HG03521 (cell line): ENCODE measurements around the gene KCNH6.

Source experiments
- ATAC-seq: cut with Tn5 transposase; IDR thresholded peaks from one replicate; pipeline ENCODE4 v1.9.1; 2021; ENCODE audit warnings: mild to moderate bottlenecking, moderate library complexity; ENCODE audit not compliant: unreplicated experiment

KCNH6 gene

GRCh38 chr17:63483655-63484575 is 39.2 kb upstream of the KCNH6 start:
- no peak for ATAC-seq

- ATAC-seq: no peak
Measured at GRCh38 chr17:63486317-63487013, 36.7 kb upstream of the KCNH6 start.

GRCh38 chr17:63487014-63487339 is 36.2 kb upstream of the KCNH6 start:
- no peak for ATAC-seq

GRCh38 chr17:63488851-63489250 is 34.3 kb upstream of the KCNH6 start:
- no peak for ATAC-seq

GRCh38 chr17:63489291-63489690 is 33.9 kb upstream of the KCNH6 start:
- ATAC-seq: no peak

GRCh38 chr17:63490329-63490728 is 32.8 kb upstream of the KCNH6 start:
- ATAC-seq: no peak

GRCh38 chr17:63490858-63491400 is 32.2 kb upstream of the KCNH6 start:
- ATAC-seq: no peak

- no peak for ATAC-seq
Measured at GRCh38 chr17:63491413-63491812, 31.7 kb upstream of the KCNH6 start.

GRCh38 chr17:63491977-63492618 is 31.1 kb upstream of the KCNH6 start:
- no peak for ATAC-seq

- no peak for ATAC-seq
Measured at GRCh38 chr17:63492940-63493339, 30.2 kb upstream of the KCNH6 start.

GRCh38 chr17:63493411-63493810 is 29.7 kb upstream of the KCNH6 start:
- ATAC-seq: no peak

- no peak for ATAC-seq
Measured at GRCh38 chr17:63494300-63494928, 28.7 kb upstream of the KCNH6 start.

- ATAC-seq: no peak
Measured at GRCh38 chr17:63495491-63495890, 27.7 kb upstream of the KCNH6 start.

GRCh38 chr17:63496177-63496576 is 27.0 kb upstream of the KCNH6 start:
- ATAC-seq: no peak

- no peak for ATAC-seq
Measured at GRCh38 chr17:63496663-63497400, 26.3 kb upstream of the KCNH6 start.

GRCh38 chr17:63497708-63498483 is 25.3 kb upstream of the KCNH6 start:
- no peak for ATAC-seq

- ATAC-seq: no peak
Measured at GRCh38 chr17:63498626-63499195, 24.4 kb upstream of the KCNH6 start.

- ATAC-seq: no peak
Measured at GRCh38 chr17:63500543-63501390, 22.4 kb upstream of the KCNH6 start.
